HCT116 (cell line): ENCODE results near the gene MIER3. TPM values are rescaled to one million over a fixed set of nuclear protein-coding genes. Genes with fewer than 3 reads are reported as not detected.

Experiments
- ATAC-seq: fragments of 200-7000 bp; cut with Tn5 transposase; 2 replicates; pipeline ENCODE4 v1.9.1; 2020; ENCODE audit warnings: mild to moderate bottlenecking, moderate library complexity
- BruUV-seq: library from RNA; stranded (reverse); fragments of 400-500 nt; replicated peaks from 2 replicates; lab custom pipeline; 2021; lab: Mats Ljungman, UMichigan
- CTCF ChIA-PET: fragments of 300-600 bp; sonication (Branson Sonifier 250); formaldehyde crosslinking; loops from one replicate; lab custom pipeline; 2021; ENCODE audit warnings: antibody characterized with exemption; lab: Charles Lee
- POLR2A ChIA-PET: fragments of 300-600, 350-600 bp; sonication (Branson Sonifier 250); formaldehyde crosslinking; loops from one replicate; lab custom pipeline; 2021; ENCODE audit warnings: antibody characterized with exemption; lab: Charles Lee
- RAD21 ChIA-PET, 2 experiments: fragments of 300-600 bp; sonication (Branson Sonifier 250); formaldehyde crosslinking; loops; one replicate each; lab custom pipeline; 2023; ENCODE audit warnings: low total read pairs in 2 of 2; ENCODE audit not compliant: uncharacterized antibody in 2 of 2, unreplicated experiment in 2 of 2, low non-redundant PET in 1 of 2; lab: Charles Lee
- DNase-seq: peaks from one replicate; pipeline ENCODE4 v3.0.0-alpha.2; 2010; ENCODE audit warnings: low read depth, low spot score
- H2AFZ ChIP-seq: fragments of 200-600 bp; shearing (Covaris generic), sonication (generic); 2 replicates; pipeline ENCODE4 v1.6.1; 2017; ENCODE audit warnings: low read depth, mixed run types, mixed read lengths, antibody characterized with exemption, low read length; ENCODE audit not compliant: poor library complexity, severe bottlenecking
- H3K27ac ChIP-seq: 2 replicates; pipeline ENCODE4 v1.5.1; 2012; ENCODE audit warnings: low read depth, low read length
- H3K27me3 ChIP-seq: fragments of 200-600 bp; sonication (generic); 2 replicates; pipeline ENCODE4 v1.6.1; 2016; ENCODE audit warnings: mixed run types, low read length, mixed read lengths; ENCODE audit not compliant: insufficient read depth
- H3K36me3 ChIP-seq, 2 experiments: fragments of 200-500 bp in 1 of 2; fragments of 200-600 bp in 1 of 2; sonication (Bioruptor generic) in 1 of 2; sonication (generic) in 1 of 2; 2 replicates each; pipeline versions ENCODE4 v1.5.1 to v1.6.1; 2014 to 2016; ENCODE audit warnings: low read length in 2 of 2, inconsistent platforms in 1 of 2, mixed read lengths in 1 of 2, mixed run types in 1 of 2; ENCODE audit not compliant: insufficient read depth in 2 of 2, control insufficient read depth in 1 of 2
- H3K4me1 ChIP-seq, 2 experiments: fragments of 200-600 bp in 1 of 2; sonication (generic) in 1 of 2; 2 replicates each; pipeline versions ENCODE4 v1.5.1 to v1.6.1; 2012 to 2017; ENCODE audit warnings: low read length in 2 of 2, inconsistent platforms in 1 of 2, mild to moderate bottlenecking in 1 of 2, mixed read lengths in 1 of 2, mixed run types in 1 of 2, moderate library complexity in 1 of 2; ENCODE audit not compliant: insufficient read depth in 2 of 2, control insufficient read depth in 1 of 2
- H3K4me2 ChIP-seq: fragments of 200-600 bp; sonication (generic); 2 replicates; pipeline ENCODE4 v1.6.1; 2017; ENCODE audit warnings: mixed run types, low read length, mixed read lengths
- H3K4me3 ChIP-seq, 2 experiments: fragments of 200-600 bp in 1 of 2; sonication (generic) in 1 of 2; replicated peaks in 1 of 2; 2 replicates each; pipeline ENCODE4 v1.5.1; 2011 to 2016; ENCODE audit warnings: low read length in 2 of 2, control low read depth in 1 of 2, low read depth in 1 of 2, mild to moderate bottlenecking in 1 of 2, mixed read lengths in 1 of 2, mixed run types in 1 of 2
- H3K79me2 ChIP-seq: fragments of 200-600 bp; sonication (generic); 2 replicates; pipeline ENCODE4 v1.6.1; 2017; ENCODE audit warnings: mild to moderate bottlenecking, mixed run types, low read length, moderate library complexity, mixed read lengths; ENCODE audit not compliant: insufficient read depth
- H3K9ac ChIP-seq: fragments of 200-600 bp; sonication (generic); 2 replicates; pipeline ENCODE4 v1.6.1; 2016; ENCODE audit warnings: low read length, mixed read lengths
- H3K9me2 ChIP-seq: fragments of 200-600 bp; sonication (generic), shearing (Covaris generic); 2 replicates; pipeline ENCODE4 v1.6.1; 2017; ENCODE audit warnings: mixed run types, mild to moderate bottlenecking, moderate library complexity; ENCODE audit not compliant: insufficient read depth
- H3K9me3 ChIP-seq, 2 experiments: fragments of 200-500 bp in 1 of 2; fragments of 200-600 bp in 1 of 2; sonication (Bioruptor generic) in 1 of 2; sonication (generic) in 1 of 2; 2 replicates each; pipeline ENCODE4 v1.6.1; 2014 to 2017; ENCODE audit warnings: low read length in 2 of 2, mixed read lengths in 2 of 2, inconsistent platforms in 1 of 2, low read depth in 1 of 2, mild to moderate bottlenecking in 1 of 2, mixed run types in 1 of 2, moderate library complexity in 1 of 2; ENCODE audit not compliant: control insufficient read depth in 1 of 2, insufficient read depth in 1 of 2
- H4K20me1 ChIP-seq: fragments of 200-600 bp; sonication (generic), shearing (Covaris generic); 2 replicates; pipeline ENCODE4 v1.6.1; 2017; ENCODE audit warnings: mixed run types, mild to moderate bottlenecking, moderate library complexity; ENCODE audit not compliant: insufficient read depth
- ATF3 ChIP-seq: IDR thresholded peaks from 2 replicates; pipeline ENCODE4 v1.6.1; 2012
- CBX3 ChIP-seq: IDR thresholded peaks from 2 replicates; pipeline ENCODE4 v1.6.1; 2012; ENCODE audit warnings: low read depth
- CEBPB ChIP-seq: IDR thresholded peaks from 2 replicates; pipeline ENCODE4 v1.6.1; 2012; ENCODE audit warnings: low read depth
- CTCF ChIP-seq, 3 experiments: fragments of 200-600 bp in 1 of 3; sonication (generic) in 1 of 3; IDR thresholded peaks in 2 of 3; conservative IDR thresholded peaks in 1 of 3; 2 replicates each; pipeline ENCODE4 v1.5.1; 2012 to 2017; ENCODE audit warnings: low read depth in 2 of 3, low read length in 2 of 3, antibody characterized with exemption in 1 of 3, borderline replicate concordance in 1 of 3, control low read depth in 1 of 3, mild to moderate bottlenecking in 1 of 3, mixed read lengths in 1 of 3, mixed run types in 1 of 3, moderate library complexity in 1 of 3; ENCODE audit not compliant: insufficient read depth in 1 of 3
- EGR1 ChIP-seq: IDR thresholded peaks from 2 replicates; pipeline ENCODE4 v1.6.1; 2012; ENCODE audit warnings: low read depth
- ELF1 ChIP-seq: IDR thresholded peaks from 2 replicates; pipeline ENCODE4 v1.6.1; 2012; ENCODE audit warnings: low read depth, borderline replicate concordance
- EZH2 ChIP-seq: fragments of 200-600 bp; sonication (generic); IDR thresholded peaks from 2 replicates; pipeline ENCODE4 v1.6.1; 2017; ENCODE audit warnings: antibody characterized with exemption, mixed run types
- EZH2phosphoT487 ChIP-seq: fragments of 200-600 bp; IDR thresholded peaks from 2 replicates; pipeline ENCODE4 v1.6.1; 2018; ENCODE audit warnings: antibody characterized with exemption, borderline replicate concordance
- FOSL1 ChIP-seq: IDR thresholded peaks from 2 replicates; pipeline ENCODE4 v1.6.1; 2012; ENCODE audit warnings: low read depth
- MAX ChIP-seq: IDR thresholded peaks from 2 replicates; pipeline ENCODE4 v1.6.1; 2012
- POLR2A ChIP-seq: IDR thresholded peaks from 2 replicates; pipeline ENCODE4 v1.7.0; 2011; ENCODE audit warnings: borderline replicate concordance; ENCODE audit not compliant: insufficient read depth, insufficient read length; ENCODE audit errors: extremely low read depth
- POLR2AphosphoS5 ChIP-seq: IDR thresholded peaks from 2 replicates; pipeline ENCODE4 v1.6.1; 2011; ENCODE audit warnings: mild to moderate bottlenecking, low read depth, low read length, moderate library complexity
- RAD21 ChIP-seq: IDR thresholded peaks from 2 replicates; pipeline ENCODE4 v1.6.1; 2012; ENCODE audit warnings: low read depth, mild to moderate bottlenecking
- REST ChIP-seq: IDR thresholded peaks from 2 replicates; pipeline ENCODE4 v1.6.1; 2012; ENCODE audit warnings: low read depth
- SIN3A ChIP-seq: IDR thresholded peaks from 2 replicates; pipeline ENCODE4 v1.6.1; 2012; ENCODE audit warnings: low read depth
- SP1 ChIP-seq: IDR thresholded peaks from 2 replicates; pipeline ENCODE4 v1.6.1; 2012; ENCODE audit warnings: low read depth
- TCF7L2 ChIP-seq: IDR thresholded peaks from 2 replicates; pipeline ENCODE4 v1.7.0; 2011; ENCODE audit warnings: borderline replicate concordance, inconsistent platforms; ENCODE audit not compliant: insufficient read depth, insufficient read length; ENCODE audit errors: extremely low read depth
- YY1 ChIP-seq: IDR thresholded peaks from 2 replicates; pipeline ENCODE4 v1.6.1; 2011; ENCODE audit warnings: low read length, low read depth, moderate library complexity, mild to moderate bottlenecking; ENCODE audit not compliant: insufficient replicate concordance; ENCODE audit errors: extremely low read depth
- ZBTB33 ChIP-seq: IDR thresholded peaks from 2 replicates; pipeline ENCODE4 v1.6.1; 2011; ENCODE audit warnings: mild to moderate bottlenecking, low read length, moderate library complexity; ENCODE audit not compliant: insufficient replicate concordance; ENCODE audit errors: extremely low read depth
- intact Hi-C: fragments of 100-400 bp; cut with micrococcal nuclease; formaldehyde crosslinking; loops from 2 replicates; pipeline ENCODE4 v1.10.0; 2022
- total RNA-seq: library from RNA; stranded (reverse); gene quantifications from one replicate; pipeline ENCODE4 v1.2.1, GENCODE V29; 2021; ENCODE audit not compliant: unreplicated experiment

The MIER3 gene
- total RNA-seq, 1 experiment from 2014 or later: 21.9 TPM

- DNase-seq (no peak), ATAC-seq (no peak)
- ChIA-PET POLR2A (no interaction called here), RAD21 (no interaction called here), CTCF (interaction anchor here (1.0 to 1.2 kb wide), 2 partner anchors 10 to 11 kb away, joined by 3 to 4 read pairs; no protein-coding TSS in a partner anchor)
- H3K36me3 ChIP-seq: no peaks in the 10 kb centered on the region
- no peak overlapping the region for H3K4me3 ChIP-seq
- no peak overlapping the region for H3K4me2 ChIP-seq
- no peaks in the 10 kb centered on the region for H3K27me3 ChIP-seq
- H3K9me3 ChIP-seq: no peaks in the 10 kb centered on the region
- H3K9ac ChIP-seq: no peak overlapping the region
- H2AFZ ChIP-seq: no peak overlapping the region
- intact Hi-C loops: no loop called here
- no peak overlapping the region for H3K27ac ChIP-seq
- BruUV-seq: no TSS peak
- H3K79me2 ChIP-seq: no peaks in the 10 kb centered on the region
- no peaks in the 10 kb centered on the region for H3K4me1 ChIP-seq
- TF ChIP-seq TCF7L2 (no peak), SIN3A (no peak), CEBPB (no peak), EGR1 (no peak), EZH2 (no peak), SP1 (no peak), CTCF (IDR thresholded peaks at IDR 0.05 in 2 of 3, conservative IDR thresholded peaks at IDR 0.05 in 1 of 3; ENCODE audit: borderline replicate concordance in 1 of 3, insufficient read depth in 1 of 3, low read depth in 2 of 3, low read length in 2 of 3) (no peak), RAD21 (no peak), ATF3 (no peak), YY1 (no peak), MAX (no peak), REST (no peak), CBX3 (no peak), ELF1 (no peak), EZH2phosphoT487 (no peak), POLR2AphosphoS5 (no peak), POLR2A (no peak), ZBTB33 (no peak), FOSL1 (no peak)
- no peaks in the 10 kb centered on the region for H4K20me1 ChIP-seq
- H3K9me2 ChIP-seq: no peaks in the 10 kb centered on the region
These were observed 34.7 kb upstream of the MIER3 start for GRCh38 chr5:56986626-56986947.
